ENCODE results near the gene PPP2R3C.
"Not testable (repeated sequence)": the region's sequence is repeated elsewhere in the genome, so short reads cannot be mapped to it uniquely, and the experiment has no call there.

PPP2R3C gene

DNA sequence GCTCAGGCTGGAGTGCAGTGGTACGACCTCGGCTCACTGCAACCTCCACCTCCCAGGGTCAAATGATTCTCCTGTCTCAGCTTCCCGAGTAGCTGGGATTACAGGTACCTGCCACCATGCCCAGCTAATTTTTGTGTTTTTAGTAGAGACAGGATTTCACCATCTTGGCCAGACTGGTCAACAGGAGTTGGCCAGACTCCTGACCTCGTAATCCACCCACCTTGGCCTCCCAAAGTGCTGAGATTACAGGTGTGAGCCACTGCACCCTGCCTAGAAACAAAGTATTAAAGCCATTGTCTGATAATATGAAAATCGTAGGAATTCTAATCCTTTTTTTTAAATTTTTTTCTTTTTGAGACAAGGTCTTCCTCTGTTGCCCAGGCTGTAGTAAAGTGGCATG is 56.1 kb downstream of the PPP2R3C start:
- in situ Hi-C loops (cut with MboI; ENCODE audit: low sequenced_read_pairs): not testable (repeated sequence)

- in situ Hi-C loops (cut with MboI; ENCODE audit: low sequenced_read_pairs): not testable (repeated sequence)
Measured at GRCh38 chr14:35061113-35061791, 60.5 kb downstream of the PPP2R3C start.

- in situ Hi-C loops (cut with MboI; ENCODE audit: low sequenced_read_pairs): no loop called here
Measured at GRCh38 chr14:35052637-35053036, 69.2 kb downstream of the PPP2R3C start.

- in situ Hi-C loops (cut with MboI; ENCODE audit: low sequenced_read_pairs): no loop called here
Measured at GRCh38 chr14:35051796-35052195, 70.0 kb downstream of the PPP2R3C start.

- in situ Hi-C loops (cut with MboI; ENCODE audit: low sequenced_read_pairs): no loop called here
Measured at GRCh38 chr14:35050652-35051051, 71.1 kb downstream of the PPP2R3C start.

DNA sequence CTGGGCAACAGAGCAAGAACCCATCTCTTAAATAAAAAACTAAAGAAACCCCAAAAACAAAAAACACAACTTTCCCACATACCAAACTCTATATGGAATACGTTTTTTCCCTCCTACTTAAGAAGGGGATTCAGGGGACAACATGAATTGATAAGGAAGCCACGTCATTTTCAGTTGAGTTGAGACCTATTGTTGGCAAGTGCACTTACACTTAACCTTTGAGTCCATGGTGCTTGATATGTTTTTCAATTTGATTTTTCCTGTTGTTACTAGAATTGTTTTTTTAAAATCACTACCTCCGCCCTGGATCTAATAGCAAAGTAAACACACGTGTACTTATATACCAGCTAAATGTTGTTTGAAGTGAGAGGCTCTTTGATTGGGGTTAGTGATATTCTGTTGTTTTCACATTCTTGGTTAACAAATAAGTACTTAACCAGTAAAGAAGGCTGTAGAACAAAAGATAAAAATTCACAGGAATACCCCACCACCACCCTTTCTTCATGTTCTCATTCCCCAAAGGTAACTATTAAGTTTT is 73.7 kb downstream of the PPP2R3C start:
- in situ Hi-C loops (cut with MboI; ENCODE audit: low sequenced_read_pairs): no loop called here

DNA sequence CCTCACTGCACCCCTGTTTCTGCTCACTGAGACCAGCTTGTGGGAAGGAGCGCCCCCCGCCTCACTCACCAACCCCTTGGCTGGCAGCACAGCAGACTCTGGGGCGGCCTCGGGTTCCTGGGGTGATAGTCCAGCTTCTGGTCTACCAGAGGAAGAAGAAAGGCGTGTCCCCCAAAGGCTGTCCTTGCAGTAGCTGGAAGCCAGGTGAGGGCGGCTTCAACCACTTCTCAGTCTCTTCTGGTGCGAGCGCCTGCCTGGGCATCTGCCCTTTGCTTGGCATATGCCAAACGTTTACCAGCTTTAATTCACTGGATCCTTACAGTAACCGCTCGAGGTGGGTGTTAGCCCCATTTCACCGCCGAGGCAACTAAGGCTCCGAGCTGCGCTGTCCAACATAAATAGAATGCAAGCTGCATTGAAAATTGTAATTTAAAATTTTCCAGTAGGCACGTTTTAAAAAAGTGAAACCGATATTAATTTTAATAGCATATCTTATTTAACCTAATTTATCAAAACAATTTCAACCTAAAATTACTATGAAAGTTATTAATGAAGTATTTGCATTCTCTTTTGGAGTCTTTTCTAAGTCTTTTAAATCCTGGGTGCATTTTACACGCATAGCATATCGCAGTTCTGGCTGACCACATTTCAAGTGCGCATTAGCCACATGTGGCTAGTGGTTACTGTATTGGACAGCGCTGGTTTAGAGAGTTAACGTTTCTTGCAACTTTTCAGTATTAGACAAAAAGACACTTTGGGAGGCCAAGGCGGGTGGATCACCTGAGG is 74.8 kb downstream of the PPP2R3C start:
- in situ Hi-C loops (cut with MboI; ENCODE audit: low sequenced_read_pairs): no loop called here

DNA sequence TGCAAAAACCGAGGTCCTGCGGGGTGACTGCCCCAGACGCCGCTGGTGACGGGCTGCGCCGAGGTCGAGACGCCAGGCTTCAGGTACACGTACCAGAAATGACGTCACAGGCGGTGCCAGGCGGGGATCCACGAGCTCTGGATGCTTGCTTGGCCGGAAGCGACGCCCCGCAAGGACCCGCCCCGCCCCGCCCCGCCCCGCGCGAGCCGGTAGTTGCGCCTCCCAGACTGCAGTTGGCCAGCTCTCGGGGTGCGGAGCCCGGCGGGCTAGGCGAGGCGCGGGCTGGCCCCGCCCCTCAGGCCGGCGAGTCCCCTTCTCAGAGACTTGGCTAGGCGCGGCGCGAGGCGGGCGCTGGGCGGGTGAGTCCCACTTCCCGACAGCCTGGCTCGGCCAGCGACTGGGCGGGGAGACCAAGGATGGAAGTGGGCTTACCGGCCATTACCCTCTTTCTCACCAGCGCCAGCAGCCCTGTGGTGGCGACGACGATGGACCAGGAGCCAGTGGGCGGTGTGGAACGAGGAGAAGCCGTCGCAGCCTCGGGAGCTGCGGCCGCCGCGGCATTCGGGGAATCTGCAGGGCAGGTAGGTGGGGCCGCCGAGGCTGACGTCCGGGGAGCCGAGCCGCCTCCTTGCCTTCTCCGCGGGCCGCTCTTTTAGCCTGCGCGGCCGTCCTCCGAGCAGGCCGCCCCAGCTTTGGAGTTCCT is 75.6 kb downstream of the PPP2R3C start, which contains the start of gene FAM177A1:
FAM177A1 (plus strand) TSS at position 225 of the 703 bp plus-strand sequence; CDS start at position 417, 192 bp downstream.
- in situ Hi-C loops (cut with MboI; ENCODE audit: low sequenced_read_pairs): no loop called here

DNA sequence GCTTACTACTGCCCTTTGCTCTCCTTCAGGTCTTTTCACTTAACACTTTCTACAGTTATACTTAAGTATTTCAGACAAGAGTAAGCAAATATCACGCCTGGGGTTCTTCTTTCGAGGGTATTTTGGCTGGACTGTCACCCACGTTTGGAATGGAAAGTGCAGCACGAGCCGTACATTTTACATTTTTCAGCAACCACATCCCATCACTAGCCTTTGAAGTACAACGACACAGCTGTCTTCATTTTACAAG is 76.1 kb downstream of the PPP2R3C start:
- in situ Hi-C loops (cut with MboI; ENCODE audit: low sequenced_read_pairs): no loop called here

GRCh38 chr14:35044939-35045797 is 76.6 kb downstream of the PPP2R3C start:
- in situ Hi-C loops (cut with MboI; ENCODE audit: low sequenced_read_pairs): no loop called here

- in situ Hi-C loops (cut with MboI; ENCODE audit: low sequenced_read_pairs): no loop called here
Measured at GRCh38 chr14:35043046-35043445, 78.7 kb downstream of the PPP2R3C start.

DNA sequence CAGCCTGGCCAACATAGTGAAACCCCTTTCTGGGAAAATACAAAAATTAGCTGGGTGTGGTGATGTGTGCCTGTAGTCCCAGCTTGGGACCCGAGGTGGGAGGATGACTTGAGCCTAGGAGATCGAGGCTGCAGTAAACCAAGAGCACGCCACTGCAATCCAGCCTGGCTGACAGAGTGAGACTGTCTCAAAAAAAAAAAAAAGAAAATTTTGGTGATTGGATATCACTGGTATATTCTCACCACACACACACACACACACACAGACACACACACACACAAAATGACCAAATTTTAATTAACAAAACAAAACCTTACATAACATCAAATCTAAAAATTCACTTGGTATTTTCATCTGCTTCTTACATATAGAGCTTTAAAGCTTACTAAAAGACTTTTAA is 79.2 kb downstream of the PPP2R3C start:
- in situ Hi-C loops (cut with MboI; ENCODE audit: low sequenced_read_pairs): no loop called here

DNA sequence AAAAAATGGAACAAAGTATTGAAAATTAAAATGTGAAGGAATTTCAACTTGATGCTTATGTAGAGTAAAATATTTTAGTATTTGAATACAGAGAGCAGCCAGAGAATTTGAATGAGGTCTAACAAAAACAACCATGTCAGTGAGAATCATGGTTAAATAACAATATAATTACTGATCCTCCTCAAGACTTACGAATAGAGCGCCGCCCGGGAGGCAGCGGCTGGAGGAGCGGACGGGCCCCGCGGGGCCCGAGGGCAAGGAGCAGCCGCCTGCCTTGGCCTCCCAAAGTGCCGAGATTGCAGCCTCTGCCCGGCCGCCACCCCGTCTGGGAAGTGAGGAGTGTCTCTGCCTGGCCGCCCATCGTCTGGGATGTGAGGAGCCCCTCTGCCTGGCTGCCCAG is 83.5 kb downstream of the PPP2R3C start:
- in situ Hi-C loops (cut with MboI; ENCODE audit: low sequenced_read_pairs): not testable (repeated sequence)

Data from hTERT RPE-1 (cell line).